Neuronal stem cell (in vitro differentiated cells): ENCODE results near the gene CTNNA3.

Source experiments
- DNase-seq: peaks from one replicate; pipeline ENCODE4 v3.0.0-alpha.2; 2013; ENCODE audit warnings: low spot score
- H2AFZ ChIP-seq: one replicate; pipeline ENCODE4 v1.6.1; 2013; ENCODE audit warnings: mild to moderate bottlenecking, low read length, inconsistent platforms
- H2AK5ac ChIP-seq: 2 replicates; pipeline ENCODE4 v1.6.1; 2013; ENCODE audit warnings: low read depth, mild to moderate bottlenecking, inconsistent platforms, low read length, moderate library complexity, mixed read lengths
- H2BK120ac ChIP-seq: 2 replicates; pipeline ENCODE4 v1.6.1; 2013; ENCODE audit warnings: low read depth, mild to moderate bottlenecking, inconsistent platforms, low read length, moderate library complexity, mixed read lengths
- H2BK12ac ChIP-seq: one replicate; pipeline ENCODE4 v1.6.1; 2013; ENCODE audit warnings: low read length, inconsistent platforms
- H2BK15ac ChIP-seq: 2 replicates; pipeline ENCODE4 v1.6.1; 2013; ENCODE audit warnings: mild to moderate bottlenecking, low read length, inconsistent platforms, mixed read lengths
- H2BK5ac ChIP-seq: one replicate; pipeline ENCODE4 v1.6.1; 2013; ENCODE audit warnings: inconsistent platforms, mild to moderate bottlenecking, low read length, moderate library complexity
- H3K14ac ChIP-seq: one replicate; pipeline ENCODE4 v1.6.1; 2013; ENCODE audit warnings: low read length, inconsistent platforms
- H3K18ac ChIP-seq: 2 replicates; pipeline ENCODE4 v1.6.1; 2013; ENCODE audit warnings: low read length, inconsistent platforms
- H3K23ac ChIP-seq: 2 replicates; pipeline ENCODE4 v1.6.1; 2013; ENCODE audit warnings: low read depth, mild to moderate bottlenecking, mixed read lengths, low read length, inconsistent platforms; ENCODE audit not compliant: poor library complexity
- H3K27ac ChIP-seq: replicated peaks from 3 replicates; pipeline ENCODE4 v1.5.1; 2013; ENCODE audit warnings: low read length, inconsistent platforms
- H3K27me3 ChIP-seq, 3 experiments: 2 replicates each; pipeline ENCODE4 v1.6.1; 2013; ENCODE audit warnings: low read length in 3 of 3, mild to moderate bottlenecking in 2 of 3, inconsistent platforms in 1 of 3, low read depth in 1 of 3, mixed read lengths in 1 of 3, moderate library complexity in 1 of 3; ENCODE audit not compliant: control insufficient read depth in 3 of 3, insufficient read depth in 3 of 3
- H3K36me3 ChIP-seq, 2 donors: replicated peaks in 1 of 2; 2 replicates each; pipeline ENCODE4 v1.6.1; 2013; ENCODE audit warnings: low read length in 2 of 2; ENCODE audit not compliant: control insufficient read depth in 2 of 2, insufficient read depth in 2 of 2
- H3K4ac ChIP-seq: 2 replicates; pipeline ENCODE4 v1.6.1; 2013; ENCODE audit warnings: inconsistent platforms, mild to moderate bottlenecking, low read length, moderate library complexity
- H3K4me1 ChIP-seq, 2 donors: 1 replicate in 1 of 2; 2 replicates in 1 of 2; pipeline ENCODE4 v1.6.1; 2013; ENCODE audit warnings: low read length in 2 of 2, low read depth in 1 of 2; ENCODE audit not compliant: control insufficient read depth in 2 of 2, insufficient read depth in 1 of 2
- H3K4me2 ChIP-seq: one replicate; pipeline ENCODE4 v1.6.1; 2013; ENCODE audit warnings: mild to moderate bottlenecking, low read length, inconsistent platforms; ENCODE audit not compliant: insufficient read depth, poor library complexity, severe bottlenecking
- H3K4me3 ChIP-seq, 2 donors: 2 replicates each; pipeline ENCODE4 v1.5.1; 2013; ENCODE audit warnings: low read length in 2 of 2, mild to moderate bottlenecking in 2 of 2, inconsistent platforms in 1 of 2, moderate library complexity in 1 of 2
- H3K79me1 ChIP-seq: one replicate; pipeline ENCODE4 v1.6.1; 2013; ENCODE audit warnings: low read depth, mild to moderate bottlenecking, inconsistent platforms, low read length, moderate library complexity
- H3K9ac ChIP-seq: one replicate; pipeline ENCODE4 v1.6.1; 2013; ENCODE audit warnings: mild to moderate bottlenecking, low read depth, low read length, inconsistent platforms; ENCODE audit not compliant: poor library complexity
- H3K9me3 ChIP-seq, 2 donors: replicated peaks in 1 of 2; 2 replicates each; pipeline versions ENCODE3 to v1.6.1; 2013; ENCODE audit warnings: low read length in 2 of 2, mild to moderate bottlenecking in 2 of 2, inconsistent platforms in 1 of 2, low read depth in 1 of 2, mixed read lengths in 1 of 2, moderate library complexity in 1 of 2; ENCODE audit not compliant: control insufficient read depth in 2 of 2, insufficient read depth in 1 of 2
- H4K8ac ChIP-seq: one replicate; pipeline ENCODE4 v1.6.1; 2013; ENCODE audit warnings: low read depth, mild to moderate bottlenecking, inconsistent platforms, low read length, moderate library complexity
- H4K91ac ChIP-seq: one replicate; pipeline ENCODE4 v1.6.1; 2013; ENCODE audit warnings: low read length, low read depth, mild to moderate bottlenecking, inconsistent platforms; ENCODE audit not compliant: poor library complexity
- WGBS, 2 donors: extraction: QIAGEN DNeasy Blood & Tissue Kit; methylation state at CpG; one replicate each; pipeline ENCODE4 v1.1.7; 2013; ENCODE audit warnings: missing lambda C conversion rate in 2 of 2, mixed read lengths in 1 of 2; ENCODE audit not compliant: insufficient read length in 2 of 2, insufficient replicate concordance in 1 of 2; ENCODE audit errors: extremely low coverage in 2 of 2; 5-methylcytosine and 5-hydroxymethylcytosine counted together

CTNNA3 gene

GRCh38 chr10:66353422-66353821 lies 1342.6 kb downstream of the CTNNA3 start:
- DNase-seq: no peak
- Histone ChIP-seq H3K4me2 (no peak overlapping the region), H3K27me3 (no peaks in the 10 kb centered on the region), H4K91ac (no peak overlapping the region), H2BK5ac (no peak overlapping the region), H3K4ac (no peak overlapping the region), H2AK5ac (no peak overlapping the region), H3K23ac (no peak overlapping the region), H3K4me1 (no peaks in the 10 kb centered on the region), H3K18ac (no peak overlapping the region), H3K9ac (no peak overlapping the region), H3K9me3 (no peaks in the 10 kb centered on the region), H3K36me3 (no peaks in the 10 kb centered on the region), H3K4me3 (no peak overlapping the region), H2AFZ (no peak overlapping the region), H3K27ac (no peak overlapping the region), H3K79me1 (no peaks in the 10 kb centered on the region), H3K14ac (no peak overlapping the region), H2BK15ac (no peak overlapping the region), H4K8ac (no peak overlapping the region), H2BK12ac (no peak overlapping the region), H2BK120ac (no peak overlapping the region)
- WGBS, 2 donors: no CpG with 5 or more reads among the region's 3 CpGs

GRCh38 chr10:66350622-66351399 lies 1345.2 kb downstream of the CTNNA3 start:
- Histone ChIP-seq H3K18ac (no peak overlapping the region), H3K4ac (no peak overlapping the region), H3K14ac (no peak overlapping the region), H3K27ac (no peak overlapping the region), H3K4me3 (no peak overlapping the region), H3K27me3 (no peaks in the 10 kb centered on the region), H3K79me1 (no peaks in the 10 kb centered on the region), H2BK15ac (no peak overlapping the region), H2BK120ac (no peak overlapping the region), H3K4me1 (no peaks in the 10 kb centered on the region), H2BK5ac (no peak overlapping the region), H2AFZ (no peak overlapping the region), H2AK5ac (no peak overlapping the region), H2BK12ac (no peak overlapping the region), H3K23ac (no peak overlapping the region), H3K36me3 (no peaks in the 10 kb centered on the region), H3K9me3 (no peaks in the 10 kb centered on the region), H3K9ac (no peak overlapping the region), H4K8ac (no peak overlapping the region), H3K4me2 (no peak overlapping the region), H4K91ac (no peak overlapping the region)
- WGBS, 2 donors: no CpG with 5 or more reads among the region's 1 CpG
- DNase-seq: no peak

- no peak overlapping the region for H3K14ac ChIP-seq
- WGBS, 2 donors: no CpG with 5 or more reads among the region's 1 CpG
These were observed 1346.3 kb downstream of the CTNNA3 start for GRCh38 chr10:66349726-66350125.

GRCh38 chr10:66349076-66349475 lies 1346.9 kb downstream of the CTNNA3 start:
- H2BK12ac ChIP-seq: no peak overlapping the region

More at GRCh38 chr10:66349726-66350125, 1346.3 kb downstream of the CTNNA3 start:
- no peaks in the 10 kb centered on the region for H3K4me1 ChIP-seq
- no peak overlapping the region for H3K23ac ChIP-seq
- no peak overlapping the region for H2BK120ac ChIP-seq
- H3K27ac ChIP-seq: no peak overlapping the region
- no peak overlapping the region for H2BK5ac ChIP-seq
- no peak overlapping the region for H2BK15ac ChIP-seq
- no peak overlapping the region for H4K8ac ChIP-seq
- no peak overlapping the region for H2AK5ac ChIP-seq
- no peaks in the 10 kb centered on the region for H3K9me3 ChIP-seq
- H4K91ac ChIP-seq: no peak overlapping the region
- no peak overlapping the region for H3K9ac ChIP-seq
- no peaks in the 10 kb centered on the region for H3K79me1 ChIP-seq
- no peak for DNase-seq
- no peak overlapping the region for H2BK12ac ChIP-seq
- no peaks in the 10 kb centered on the region for H3K36me3 ChIP-seq
- no peak overlapping the region for H3K4ac ChIP-seq
- no peaks in the 10 kb centered on the region for H3K27me3 ChIP-seq
- H3K18ac ChIP-seq: no peak overlapping the region
- no peak overlapping the region for H2AFZ ChIP-seq
- H3K4me2 ChIP-seq: no peak overlapping the region
- H3K4me3 ChIP-seq: no peak overlapping the region

More at GRCh38 chr10:66349076-66349475, 1346.9 kb downstream of the CTNNA3 start:
- no peaks in the 10 kb centered on the region for H3K79me1 ChIP-seq
- H3K18ac ChIP-seq: no peak overlapping the region
- no peaks in the 10 kb centered on the region for H3K27me3 ChIP-seq
- H3K4me2 ChIP-seq: no peak overlapping the region
- H2AK5ac ChIP-seq: no peak overlapping the region
- no peak overlapping the region for H3K9ac ChIP-seq
- no peak overlapping the region for H3K23ac ChIP-seq
- no peak overlapping the region for H3K27ac ChIP-seq
- DNase-seq: no peak
- no peak overlapping the region for H2BK15ac ChIP-seq
- H3K14ac ChIP-seq: no peak overlapping the region
- no peak overlapping the region for H4K91ac ChIP-seq
- H3K36me3 ChIP-seq: no peaks in the 10 kb centered on the region
- no peak overlapping the region for H2AFZ ChIP-seq
- no peaks in the 10 kb centered on the region for H3K4me1 ChIP-seq
- WGBS, 2 donors: no CpG with 5 or more reads among the region's 2 CpGs
- no peak overlapping the region for H2BK120ac ChIP-seq
- no peak overlapping the region for H4K8ac ChIP-seq
- H3K4me3 ChIP-seq: no peak overlapping the region
- no peak overlapping the region for H3K4ac ChIP-seq
- H3K9me3 ChIP-seq: no peaks in the 10 kb centered on the region
- no peak overlapping the region for H2BK5ac ChIP-seq
